ENCODE data around the gene ADARB1.

The ADARB1 gene

GRCh38 chr21:45259206-45259840 is 184.9 kb downstream of the ADARB1 start:
- in situ Hi-C loops (cut with HindIII; ENCODE audit: low sequenced_read_pairs), result no loop called here

- in situ Hi-C loops (cut with HindIII; ENCODE audit: low sequenced_read_pairs), result no loop called here
Observed at GRCh38 chr21:45260191-45260825, 185.9 kb downstream of the ADARB1 start.

GRCh38 chr21:45261093-45261492 is 186.7 kb downstream of the ADARB1 start:
- in situ Hi-C loops (cut with HindIII; ENCODE audit: low sequenced_read_pairs), result no loop called here

GRCh38 chr21:45262041-45262581 is 187.7 kb downstream of the ADARB1 start:
- in situ Hi-C loops (cut with HindIII; ENCODE audit: low sequenced_read_pairs), result no loop called here

- in situ Hi-C loops (cut with HindIII; ENCODE audit: low sequenced_read_pairs), result no loop called here
Observed at GRCh38 chr21:45262616-45263015, 188.2 kb downstream of the ADARB1 start.

- in situ Hi-C loops (cut with HindIII; ENCODE audit: low sequenced_read_pairs), result no loop called here
Observed at GRCh38 chr21:45263534-45263933, 189.2 kb downstream of the ADARB1 start.

- in situ Hi-C loops (cut with HindIII; ENCODE audit: low sequenced_read_pairs), result no loop called here
Observed at GRCh38 chr21:45264146-45264911, 189.9 kb downstream of the ADARB1 start.

GRCh38 chr21:45264912-45265515 is 190.6 kb downstream of the ADARB1 start:
- in situ Hi-C loops (cut with HindIII; ENCODE audit: low sequenced_read_pairs), result no loop called here

GRCh38 chr21:45265721-45266517 is 191.5 kb downstream of the ADARB1 start:
- in situ Hi-C loops (cut with HindIII; ENCODE audit: low sequenced_read_pairs), result no loop called here

- in situ Hi-C loops (cut with HindIII; ENCODE audit: low sequenced_read_pairs), result no loop called here
Observed at GRCh38 chr21:45266518-45267389, 192.4 kb downstream of the ADARB1 start.

GRCh38 chr21:45267390-45267760 is 193.0 kb downstream of the ADARB1 start:
- in situ Hi-C loops (cut with HindIII; ENCODE audit: low sequenced_read_pairs), result no loop called here

GRCh38 chr21:45269861-45270260 is 195.5 kb downstream of the ADARB1 start:
- in situ Hi-C loops (cut with HindIII; ENCODE audit: low sequenced_read_pairs), result loop anchor here (5.0 kb wide), 1 partner anchor 38 kb away; no protein-coding TSS in a partner anchor

GRCh38 chr21:45270306-45270821 is 196.0 kb downstream of the ADARB1 start:
- in situ Hi-C loops (cut with HindIII; ENCODE audit: low sequenced_read_pairs), result loop anchor here (5.0 kb wide), 1 partner anchor 38 kb away; no protein-coding TSS in a partner anchor

All from endothelial cell of hepatic sinusoid (primary cell).